Endothelial cell of umbilical vein (primary cell): ENCODE results near the gene CASKIN1. TPM values are rescaled to one million over a fixed set of nuclear protein-coding genes. Genes with fewer than 3 reads are reported as not detected.

ENCODE experiments used
- BruUV-seq: library from RNA; stranded (reverse); fragments of 400-500 nt; replicated peaks from 2 replicates; lab custom pipeline; 2021; lab: Mats Ljungman, UMichigan
- CTCF ChIA-PET: fragments of 300-600, 350-600 bp; sonication (Branson Sonifier 250); formaldehyde crosslinking; loops from one replicate; lab custom pipeline; 2021; ENCODE audit warnings: antibody characterized with exemption, inconsistent platforms; lab: Charles Lee
- POLR2A ChIA-PET: fragments of 300-600, 350-600 bp; sonication (Branson Sonifier 250); formaldehyde crosslinking; loops from one replicate; lab custom pipeline; 2021; ENCODE audit warnings: antibody characterized with exemption, inconsistent platforms; lab: Charles Lee
- DNase-seq: peaks from one replicate; pipeline ENCODE4 v3.0.0-alpha.2; 2011; ENCODE audit warnings: low read depth, low spot score
- FAIRE-seq: peaks from 2 replicates; lab custom pipeline; 2011; peaks lifted over from hg19 to GRCh38; lab: Jason Lieb, UNC
- H2AFZ ChIP-seq: 2 replicates; pipeline ENCODE4 v1.6.0; 2012; ENCODE audit warnings: low read depth, low read length, control low read depth, inconsistent platforms
- H3K27ac ChIP-seq: 2 replicates; pipeline ENCODE4 v1.5.1; 2011; ENCODE audit warnings: low read depth, mild to moderate bottlenecking, control low read depth, low read length, moderate library complexity; ENCODE audit not compliant: insufficient read depth
- H3K27me3 ChIP-seq, 2 experiments: 2 replicates each; pipeline versions ENCODE4 v1.6.0 to v1.6.1; 2011; ENCODE audit warnings: low read length in 2 of 2, mixed read lengths in 1 of 2; ENCODE audit not compliant: control insufficient read depth in 2 of 2, insufficient read depth in 2 of 2
- H3K36me3 ChIP-seq, 2 experiments: 2 replicates in 1 of 2; 3 replicates in 1 of 2; pipeline ENCODE4 v1.5.1; 2011; ENCODE audit warnings: low read length in 2 of 2, mild to moderate bottlenecking in 1 of 2, moderate library complexity in 1 of 2; ENCODE audit not compliant: control insufficient read depth in 2 of 2, insufficient read depth in 2 of 2; ENCODE audit errors: extremely low read depth in 1 of 2
- H3K4me1 ChIP-seq: 3 replicates; pipeline ENCODE4 v1.5.1; 2011; ENCODE audit warnings: mild to moderate bottlenecking, low read length; ENCODE audit not compliant: control insufficient read depth, insufficient read depth; ENCODE audit errors: extremely low read depth
- H3K4me2 ChIP-seq: 2 replicates; pipeline ENCODE4 v1.6.1; 2011; ENCODE audit warnings: low read length, control low read depth, mixed read lengths; ENCODE audit not compliant: insufficient read depth
- H3K4me3 ChIP-seq, 3 experiments: fragments of 200-600 bp in 1 of 3; sonication (generic), shearing (Covaris generic) in 1 of 3; replicated peaks in 1 of 3; 2 replicates each; pipeline ENCODE4 v1.5.1; 2011 to 2016; ENCODE audit warnings: control low read depth in 3 of 3, low read length in 3 of 3, mild to moderate bottlenecking in 2 of 3, inconsistent platforms in 1 of 3, low read depth in 1 of 3, moderate library complexity in 1 of 3; ENCODE audit not compliant: insufficient read depth in 1 of 3
- H3K79me2 ChIP-seq: 2 replicates; pipeline ENCODE4 v1.6.0; 2012; ENCODE audit warnings: low read length, inconsistent platforms; ENCODE audit not compliant: control insufficient read depth, insufficient read depth
- H3K9ac ChIP-seq: replicated peaks from 2 replicates; pipeline ENCODE3; 2011; ENCODE audit warnings: low read length, control low read depth; ENCODE audit not compliant: insufficient read depth; ENCODE audit errors: extremely low read depth
- H3K9me1 ChIP-seq: replicated peaks from 3 replicates; pipeline ENCODE4 v1.6.0; 2011; ENCODE audit warnings: mild to moderate bottlenecking, low read length; ENCODE audit not compliant: control insufficient read depth, insufficient read depth; ENCODE audit errors: extremely low read depth
- H3K9me3 ChIP-seq: replicated peaks from 2 replicates; pipeline ENCODE4 v1.5.1; 2012; ENCODE audit warnings: low read length, inconsistent platforms; ENCODE audit not compliant: control insufficient read depth, insufficient read depth
- H4K20me1 ChIP-seq: replicated peaks from 2 replicates; pipeline ENCODE3; 2011; ENCODE audit warnings: mild to moderate bottlenecking, low read length; ENCODE audit not compliant: control insufficient read depth, insufficient read depth; ENCODE audit errors: extremely low read depth
- CTCF ChIP-seq, 2 donors: IDR thresholded peaks; 1 replicate in 1 of 2; 2 replicates in 1 of 2; pipeline ENCODE4 v1.5.1; 2011; ENCODE audit warnings: low read length in 2 of 2, mild to moderate bottlenecking in 2 of 2, moderate library complexity in 2 of 2, control low read depth in 1 of 2, inconsistent platforms in 1 of 2, low read depth in 1 of 2; ENCODE audit not compliant: insufficient read depth in 1 of 2; ENCODE audit errors: extremely low read depth in 1 of 2
- EZH2 ChIP-seq: IDR thresholded peaks from 2 replicates; pipeline ENCODE4 v1.6.1; 2012; ENCODE audit warnings: borderline replicate concordance, low read depth, mild to moderate bottlenecking, moderate library complexity, low read length, inconsistent platforms; ENCODE audit not compliant: severe bottlenecking
- FOS ChIP-seq: IDR thresholded peaks from 2 replicates; pipeline ENCODE4 v1.6.1; 2011; ENCODE audit warnings: mild to moderate bottlenecking, low read length, moderate library complexity, borderline replicate concordance; ENCODE audit not compliant: insufficient read depth
- GATA2 ChIP-seq: IDR thresholded peaks from 2 replicates; pipeline ENCODE4 v1.7.0; 2011; ENCODE audit warnings: low read depth, mild to moderate bottlenecking, moderate library complexity, mixed read lengths, low read length; ENCODE audit not compliant: insufficient read length, insufficient read depth
- JUN ChIP-seq: IDR thresholded peaks from 2 replicates; pipeline ENCODE4 v1.6.1; 2011; ENCODE audit warnings: borderline replicate concordance, low read depth; ENCODE audit not compliant: insufficient read length, insufficient read depth
- MAX ChIP-seq: IDR thresholded peaks from 2 replicates; pipeline ENCODE4 v1.6.1; 2011; ENCODE audit not compliant: insufficient read depth, insufficient read length
- MYC ChIP-seq: IDR thresholded peaks from one replicate; pipeline ENCODE4 v1.6.1; 2011; ENCODE audit warnings: mild to moderate bottlenecking, low read depth, low read length
- POLR2A ChIP-seq: IDR thresholded peaks from 2 replicates; pipeline ENCODE4 v1.6.1; 2012; ENCODE audit warnings: low read depth, mild to moderate bottlenecking, control low read depth, low read length
- POLR2AphosphoS5 ChIP-seq: IDR thresholded peaks from 2 replicates; pipeline ENCODE4 v1.6.1; 2012; ENCODE audit warnings: low read depth, mild to moderate bottlenecking, control low read depth, low read length, moderate library complexity; ENCODE audit not compliant: insufficient read depth
- dilution Hi-C: fragments of 300-500 bp; cut with MboI; formaldehyde crosslinking; loops from one replicate; pipeline ENCODE4 v1.15.0; 2019; ENCODE audit warnings: low sequenced_read_pairs; ENCODE audit not compliant: extremely low pct_ligation_motif_present
- intact Hi-C: fragments of 100-400 bp; cut with micrococcal nuclease; formaldehyde crosslinking; loops from one replicate; pipeline ENCODE4 v1.10.0; 2022
- polyA plus RNA-seq, 4 experiments: library from polyadenylated mRNA; depleted of rRNA in 3 of 4; stranded (reverse) in 3 of 4; unstranded in 1 of 4; fragments of >200 nt; gene quantifications; 2 replicates each; pipeline versions ENCODE4 v1.2.1 to v1.2.3, GENCODE V29; 2011 to 2012; ENCODE audit warnings: missing spikeins in 1 of 4
- total RNA-seq: library from RNA; stranded (reverse); gene quantifications from 2 replicates; pipeline ENCODE4 v1.2.3, GENCODE V29; 2021

The CASKIN1 gene
- total and polyA plus RNA-seq, 2 donors (not counting 3 experiments of a cell fraction or from before 2014, with no cell fraction given) = 0.11 to 0.58 TPM

- ChIA-PET POLR2A (no interaction called here), CTCF (no interaction called here)
- Histone ChIP-seq H3K9me1 (no peaks in the 10 kb centered on the region), H3K27me3 (no peaks in the 10 kb centered on the region), H3K79me2 (peaks cover 36% of the 10 kb centered on the region), H4K20me1 (no peaks in the 10 kb centered on the region), H3K4me1 (peaks cover 7% of the 10 kb centered on the region), H3K4me3 (peak within 1 kb of the TSS; percentile 54 to 79 (median 74)), H3K9ac (peak within 1 kb of the TSS; percentile 84), H3K27ac (peak within 1 kb of the TSS; percentile 41), H3K36me3 (peaks cover 0 to 2% of the 10 kb centered on the region in 2 experiments), H2AFZ (peak within 1 kb of the TSS; percentile 98), H3K4me2 (peak within 1 kb of the TSS; percentile 84), H3K9me3 (no peaks in the 10 kb centered on the region)
- DNase-seq = peak; percentile 99
- BruUV-seq = no TSS peak
- TF ChIP-seq JUN (no peak), GATA2 (no peak), MAX (peak; percentile 41), POLR2AphosphoS5 (peak; percentile 93), POLR2A (peak; percentile 96), CTCF (IDR thresholded peaks at IDR 0.05; ENCODE audit: extremely low read depth in 1 of 2, insufficient read depth in 1 of 2, low read depth in 1 of 2, low read length in 2 of 2) (no peak), EZH2 (no peak), MYC (no peak), FOS (no peak)
- peak; percentile 99 for FAIRE-seq
- dilution Hi-C loops (no loop called here), intact Hi-C loops (loop anchor here (1.0 to 2.0 kb wide), 7 partner anchors 8 to 237 kb away; partner anchors contain the start of genes ECI1, MLST8, RNPS1 and TEDC2)
Observed at GRCh38 chr16:2223221-2223941, 27.0 kb upstream of the CASKIN1 start, which contains the start of gene E4F1. Gene E4F1, plus strand, starts transcription at chr16:2223591. Its CDS starts 23 bp downstream, at chr16:2223614.
